HepG2 (cell line): ENCODE measurements around the gene PRR30. TPM values are rescaled to one million over a fixed set of nuclear protein-coding genes. Genes with fewer than 3 reads are reported as not detected.

ENCODE experiments used
- EZH2 ChIP-seq: conservative IDR thresholded peaks from 2 replicates; pipeline ENCODE4 v1.6.1; 2012; ENCODE audit warnings: mild to moderate bottlenecking, low read depth, low read length, moderate library complexity
- KAT8 ChIP-seq: IDR thresholded peaks from 2 replicates; pipeline ENCODE4 v1.6.1; 2016; ENCODE audit warnings: missing genetic modification reagents, missing compliant biosample characterization
- KIAA2018 ChIP-seq: sonication (generic); formaldehyde crosslinking; IDR thresholded peaks from 2 replicates; pipeline ENCODE4 v1.5.0; 2020; ENCODE audit warnings: mild to moderate bottlenecking, missing genetic modification reagents, borderline replicate concordance
- NR2C2 ChIP-seq: sonication (generic); formaldehyde crosslinking; IDR thresholded peaks from 2 replicates; pipeline ENCODE4 v1.4.0; 2020; ENCODE audit warnings: missing genetic modification reagents, mild to moderate bottlenecking, moderate library complexity, borderline replicate concordance
- PCBP2 ChIP-seq: fragments of 200-400 bp; formaldehyde crosslinking; optimal IDR thresholded peaks from 2 replicates; pipeline ENCODE3; 2018; ENCODE audit warnings: low read length, low read depth; ENCODE audit not compliant: poor library complexity, severe bottlenecking
- RBM39 ChIP-seq: fragments of 200-400 bp; formaldehyde crosslinking; IDR thresholded peaks from one replicate; pipeline ENCODE4 v1.6.1; 2018; ENCODE audit warnings: antibody characterized with exemption, mild to moderate bottlenecking, low read depth, low read length; ENCODE audit not compliant: poor library complexity, severe bottlenecking
- RERE ChIP-seq: IDR thresholded peaks from 2 replicates; pipeline ENCODE4 v1.6.1; 2016; ENCODE audit warnings: low read depth, missing genetic modification reagents, missing compliant biosample characterization
- SNRNP70 ChIP-seq: fragments of 200-400 bp; formaldehyde crosslinking; IDR thresholded peaks from 2 replicates; pipeline ENCODE4 v1.6.1; 2017; ENCODE audit warnings: mild to moderate bottlenecking, low read depth, low read length, moderate library complexity
- SRSF4 ChIP-seq: fragments of 200-400 bp; formaldehyde crosslinking; IDR thresholded peaks from one replicate; pipeline ENCODE4 v1.6.1; 2018; ENCODE audit warnings: mild to moderate bottlenecking, low read depth, low read length, moderate library complexity; ENCODE audit not compliant: poor library complexity, severe bottlenecking
- ZFY ChIP-seq: sonication (generic); formaldehyde crosslinking; IDR thresholded peaks from 2 replicates; pipeline ENCODE4 v1.4.0; 2020; ENCODE audit warnings: missing genetic modification reagents
- ZNF432 ChIP-seq: sonication (generic); formaldehyde crosslinking; IDR thresholded peaks from 2 replicates; pipeline ENCODE4 v1.5.0; 2020; ENCODE audit warnings: missing genetic modification reagents, mild to moderate bottlenecking, borderline replicate concordance
- ZNF670 ChIP-seq: sonication (generic); formaldehyde crosslinking; IDR thresholded peaks from 2 replicates; pipeline ENCODE4 v1.8.0; 2022; ENCODE audit warnings: mild to moderate bottlenecking, missing genetic modification reagents, borderline replicate concordance
- ZNF737 ChIP-seq: sonication (generic); formaldehyde crosslinking; IDR thresholded peaks from 2 replicates; pipeline ENCODE4 v1.5.0; 2020; ENCODE audit warnings: missing genetic modification reagents, mild to moderate bottlenecking, borderline replicate concordance
- ZSCAN31 ChIP-seq: sonication (generic); formaldehyde crosslinking; IDR thresholded peaks from 2 replicates; pipeline ENCODE4 v1.5.0; 2020; ENCODE audit warnings: low read depth, mild to moderate bottlenecking, missing genetic modification reagents
- polyA plus RNA-seq, 8 experiments: library from polyadenylated mRNA; depleted of rRNA in 3 of 8; stranded (reverse) in 7 of 8; unstranded in 1 of 8; fragments of >200 nt; fragmentation: Illumina TruSeq in 4 of 8; extraction: Trizol in 4 of 8; gene quantifications; 2 replicates each; pipeline versions ENCODE4 v1.2.1 to v1.2.3, GENCODE V29; 2011 to 2016; ENCODE audit warnings: low read depth in 4 of 8, missing spikeins in 1 of 8, mixed read lengths in 1 of 8; ENCODE audit not compliant: insufficient read depth in 1 of 8
- total RNA-seq, 5 experiments: library from RNA; depleted of rRNA; stranded (reverse); fragments of >200 nt; fragmentation: Illumina TruSeq; extraction: Trizol; gene quantifications; 2 replicates each; pipeline ENCODE4 v1.2.3, GENCODE V29; 2016; ENCODE audit warnings: low read depth in 1 of 5
- TF ChIP-seq, protein P1 (sequence below): IDR thresholded peaks from 2 replicates; pipeline ENCODE4 v1.6.1; 2016; ENCODE audit warnings: missing genetic modification reagents, missing compliant biosample characterization

PRR30 gene
- total and polyA plus RNA-seq, 2 of the 13 experiments (the other 11 are each of a cell fraction or from before 2014, with no cell fraction given): not detected

DNA sequence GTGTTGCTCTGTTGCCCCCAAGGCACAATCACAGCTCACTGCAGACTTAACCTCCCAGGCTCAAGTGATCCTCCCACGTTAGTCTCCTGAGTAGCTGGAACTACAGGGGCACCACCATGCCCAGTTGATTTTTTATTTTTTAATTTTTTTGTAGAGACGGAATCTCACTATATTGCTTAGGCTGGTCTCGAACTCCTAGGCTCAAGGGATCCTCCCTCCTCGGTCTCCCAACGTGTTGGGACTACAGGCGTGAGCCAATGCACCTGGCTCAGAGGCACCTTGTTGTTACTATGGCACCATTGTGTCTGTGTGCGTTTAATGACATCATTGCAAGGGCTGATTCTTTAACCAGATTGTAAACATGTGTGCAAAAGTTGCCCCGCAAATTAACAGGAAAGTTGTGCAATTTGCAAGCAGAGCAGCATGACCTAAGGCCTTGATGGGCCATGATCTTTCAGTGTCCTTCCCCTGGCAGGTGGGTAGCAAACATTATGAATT lies 32.2 kb upstream of the PRR30 start (continued):
- TF ChIP-seq KAT8 (CRISPR knock-in tag) (peak; percentile 80), NR2C2 (CRISPR knock-in tag) (peak; percentile 78), ZFY (CRISPR knock-in tag) (peak; percentile 47; the same call in 1 of the 2 replicates), RBM39 (no peak), ZSCAN31 (CRISPR knock-in tag) (no peak), ZNF432 (CRISPR knock-in tag) (no peak), ZNF670 (CRISPR knock-in tag) (peak; percentile 97), PCBP2 (no peak), RERE (no peak; the same call in 1 of the 2 replicates), KIAA2018 (CRISPR knock-in tag) (no peak), EZH2 (no peak), SRSF4 (no peak), SNRNP70 (no peak), ZNF737 (CRISPR knock-in tag) (no peak)
- TF ChIP-seq, protein P1, sequence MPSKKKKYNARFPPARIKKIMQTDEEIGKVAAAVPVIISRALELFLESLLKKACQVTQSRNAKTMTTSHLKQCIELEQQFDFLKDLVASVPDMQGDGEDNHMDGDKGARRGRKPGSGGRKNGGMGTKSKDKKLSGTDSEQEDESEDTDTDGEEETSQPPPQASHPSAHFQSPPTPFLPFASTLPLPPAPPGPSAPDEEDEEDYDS: peak; percentile 89
